Measurements from ENCODE around the gene CLEC7A. TPM values are rescaled to one million over a fixed set of nuclear protein-coding genes. Genes with fewer than 3 reads are reported as not detected.

Gene CLEC7A
- total RNA-seq, 2 experiments from 2014 or later = 2.5 to 3.7 TPM

DNA sequence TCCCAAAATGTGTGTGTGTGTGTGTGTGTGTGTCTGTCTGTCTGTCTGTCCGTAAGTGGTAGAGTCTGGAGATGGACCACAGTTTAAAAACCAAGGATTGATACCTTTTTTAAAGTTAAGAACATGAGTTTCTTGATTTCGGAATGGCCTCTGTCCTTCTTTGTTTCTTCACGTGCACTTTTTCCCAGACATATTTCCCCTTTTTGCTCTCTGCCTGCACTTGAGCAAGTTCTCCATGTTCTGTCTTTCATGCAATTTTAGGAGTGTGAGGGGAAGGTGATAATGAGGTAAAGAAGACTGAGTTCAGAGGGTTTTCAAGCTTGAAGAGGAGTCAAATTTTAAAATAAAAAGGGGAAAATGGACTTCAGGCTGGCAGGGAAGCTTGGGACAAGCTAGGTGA lies 29.3 kb upstream of the CLEC7A start:
- Mint-ChIP-seq H3K27me3 (peaks cover 4% of the 10 kb centered on the region), H3K9me3 (no peaks in the 10 kb centered on the region), H3K4me1 (ENCODE audit: low read depth) (no peaks in the 10 kb centered on the region), H3K27ac (no peak overlapping the region), H3K4me3 (no peak overlapping the region), H3K36me3 (ENCODE audit: low read depth) (no peaks in the 10 kb centered on the region)
- ATAC-seq (ENCODE audit: poor library complexity) (no peak), DNase-seq (no peak)
- Histone ChIP-seq H3K9me3 (ENCODE audit: control insufficient read depth in 1 of 2, insufficient read depth in 1 of 2, low read length in 2 of 2) (no peaks in the 10 kb centered on the region), H3K4me1 (ENCODE audit: insufficient read depth, low read length) (no peaks in the 10 kb centered on the region), H3K36me3 (ENCODE audit: insufficient read depth, low read length) (no peaks in the 10 kb centered on the region), H3K27ac (ENCODE audit: low read depth in 1 of 2, low read length in 2 of 2) (no peak overlapping the region), H3K27me3 (ENCODE audit: control insufficient read depth in 1 of 2, insufficient read depth in 2 of 2, low read length in 2 of 2) (peaks cover 0 to 2% of the 10 kb centered on the region in 2 experiments), H3K4me3 (ENCODE audit: low read length) (no peak overlapping the region)
- intact Hi-C loops (cut with DNase I, micrococcal nuclease) = loop anchor here in 1 of 2 experiments (10.0 kb wide), 1 partner anchor 1326 kb away; no protein-coding TSS in a partner anchor
- TF ChIP-seq, protein P1, sequence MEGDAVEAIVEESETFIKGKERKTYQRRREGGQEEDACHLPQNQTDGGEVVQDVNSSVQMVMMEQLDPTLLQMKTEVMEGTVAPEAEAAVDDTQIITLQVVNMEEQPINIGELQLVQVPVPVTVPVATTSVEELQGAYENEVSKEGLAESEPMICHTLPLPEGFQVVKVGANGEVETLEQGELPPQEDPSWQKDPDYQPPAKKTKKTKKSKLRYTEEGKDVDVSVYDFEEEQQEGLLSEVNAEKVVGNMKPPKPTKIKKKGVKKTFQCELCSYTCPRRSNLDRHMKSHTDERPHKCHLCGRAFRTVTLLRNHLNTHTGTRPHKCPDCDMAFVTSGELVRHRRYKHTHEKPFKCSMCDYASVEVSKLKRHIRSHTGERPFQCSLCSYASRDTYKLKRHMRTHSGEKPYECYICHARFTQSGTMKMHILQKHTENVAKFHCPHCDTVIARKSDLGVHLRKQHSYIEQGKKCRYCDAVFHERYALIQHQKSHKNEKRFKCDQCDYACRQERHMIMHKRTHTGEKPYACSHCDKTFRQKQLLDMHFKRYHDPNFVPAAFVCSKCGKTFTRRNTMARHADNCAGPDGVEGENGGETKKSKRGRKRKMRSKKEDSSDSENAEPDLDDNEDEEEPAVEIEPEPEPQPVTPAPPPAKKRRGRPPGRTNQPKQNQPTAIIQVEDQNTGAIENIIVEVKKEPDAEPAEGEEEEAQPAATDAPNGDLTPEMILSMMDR (IDR thresholded peaks at IDR 0.05) = no peak
- CTCF ChIA-PET = no interaction called here
- POLR2A ChIA-PET = no interaction called here

DNA sequence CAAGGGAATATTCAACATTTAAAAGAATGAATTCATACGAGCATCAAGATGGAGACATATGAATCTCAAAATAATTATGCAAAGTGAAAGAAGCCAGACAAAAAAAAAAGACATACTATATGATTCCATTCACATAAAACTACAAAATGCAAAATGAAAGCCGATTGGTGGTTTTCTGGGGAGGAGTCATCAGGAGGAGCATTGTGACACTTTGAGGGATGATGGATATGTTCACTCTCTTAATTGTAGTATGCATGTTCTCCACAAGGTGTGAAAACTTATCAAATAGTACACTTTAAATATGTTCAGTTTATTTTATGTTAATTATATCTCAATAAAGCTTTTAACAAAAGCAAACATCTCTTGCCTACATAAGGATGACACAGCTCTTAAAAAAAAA lies 28.4 kb upstream of the CLEC7A start:
- Histone ChIP-seq H3K27ac (ENCODE audit: low read depth in 1 of 2, low read length in 2 of 2) (no peak overlapping the region), H3K4me1 (ENCODE audit: insufficient read depth, low read length) (peaks cover 8% of the 10 kb centered on the region), H3K9me3 (ENCODE audit: control insufficient read depth in 1 of 2, insufficient read depth in 1 of 2, low read length in 2 of 2) (no peaks in the 10 kb centered on the region), H3K36me3 (ENCODE audit: insufficient read depth, low read length) (no peaks in the 10 kb centered on the region), H3K27me3 (ENCODE audit: control insufficient read depth in 1 of 2, insufficient read depth in 2 of 2, low read length in 2 of 2) (peaks cover 0 to 2% of the 10 kb centered on the region in 2 experiments), H3K4me3 (ENCODE audit: low read length) (no peak overlapping the region)
- intact Hi-C loops (cut with DNase I, micrococcal nuclease) = loop anchor here in 1 of 2 experiments (10.0 kb wide), 1 partner anchor 1326 kb away; no protein-coding TSS in a partner anchor
- Mint-ChIP-seq H3K27me3 (peaks cover 13% of the 10 kb centered on the region), H3K4me1 (ENCODE audit: low read depth) (peaks cover 4% of the 10 kb centered on the region), H3K36me3 (ENCODE audit: low read depth) (no peaks in the 10 kb centered on the region), H3K9me3 (no peaks in the 10 kb centered on the region), H3K4me3 (no peak overlapping the region), H3K27ac (no peak overlapping the region)
- peak in 2 of 14 experiments; percentile 21 to 38 for DNase-seq
- ChIA-PET CTCF (no interaction called here), POLR2A (no interaction called here)
- peak; percentile 25 for ATAC-seq (ENCODE audit: poor library complexity)
- TF ChIP-seq, protein P1 (IDR thresholded peaks at IDR 0.05) = no peak

GRCh38 chr12:10155966-10156365 lies 26.0 kb upstream of the CLEC7A start:
- peaks cover 19% of the 10 kb centered on the region for H3K27me3 Mint-ChIP-seq
- H3K36me3 Mint-ChIP-seq (ENCODE audit: low read depth) = no peaks in the 10 kb centered on the region
- Histone ChIP-seq H3K9me3 (ENCODE audit: control insufficient read depth in 1 of 2, insufficient read depth in 1 of 2, low read length in 2 of 2) (no peaks in the 10 kb centered on the region), H3K4me3 (ENCODE audit: low read length) (no peak overlapping the region), H3K27ac (ENCODE audit: low read depth in 1 of 2, low read length in 2 of 2) (no peak overlapping the region), H3K36me3 (ENCODE audit: insufficient read depth, low read length) (no peaks in the 10 kb centered on the region), H3K27me3 (ENCODE audit: control insufficient read depth in 1 of 2, insufficient read depth in 2 of 2, low read length in 2 of 2) (peaks cover 0 to 2% of the 10 kb centered on the region in 2 experiments), H3K4me1 (ENCODE audit: insufficient read depth, low read length) (peaks cover 13% of the 10 kb centered on the region)
- no peaks in the 10 kb centered on the region for H3K9me3 Mint-ChIP-seq
- ATAC-seq (ENCODE audit: poor library complexity) (no peak), DNase-seq (no peak)
- H3K4me3 Mint-ChIP-seq = no peak overlapping the region
- no peak overlapping the region for H3K27ac Mint-ChIP-seq
- intact Hi-C loops (cut with DNase I, micrococcal nuclease) = loop anchor here in 1 of 2 experiments (10.0 kb wide), 1 partner anchor 1329 kb away; no protein-coding TSS in a partner anchor
- POLR2A ChIA-PET = no interaction called here
- H3K4me1 Mint-ChIP-seq (ENCODE audit: low read depth) = peaks cover 9% of the 10 kb centered on the region
- TF ChIP-seq, protein P1 (IDR thresholded peaks at IDR 0.05) = no peak
- CTCF ChIA-PET = no interaction called here

All from CD4-positive, alpha-beta T cell (primary cell).